NCI-H1105 treated with DMSO at 0.1 percent for 48 hours (cell line): ENCODE data around the gene NR3C2.
A peak's percentile ranks its signal among the peaks of the same experiment; 100 is the strongest.
"Not testable (repeated sequence)": the region's sequence is repeated elsewhere in the genome, so short reads cannot be mapped to it uniquely, and the experiment has no call there.

Experiments used
- DNase-seq: peaks from one replicate; lab custom pipeline; 2025; lab: John Stamatoyannopoulos, UW

NR3C2 gene

DNA sequence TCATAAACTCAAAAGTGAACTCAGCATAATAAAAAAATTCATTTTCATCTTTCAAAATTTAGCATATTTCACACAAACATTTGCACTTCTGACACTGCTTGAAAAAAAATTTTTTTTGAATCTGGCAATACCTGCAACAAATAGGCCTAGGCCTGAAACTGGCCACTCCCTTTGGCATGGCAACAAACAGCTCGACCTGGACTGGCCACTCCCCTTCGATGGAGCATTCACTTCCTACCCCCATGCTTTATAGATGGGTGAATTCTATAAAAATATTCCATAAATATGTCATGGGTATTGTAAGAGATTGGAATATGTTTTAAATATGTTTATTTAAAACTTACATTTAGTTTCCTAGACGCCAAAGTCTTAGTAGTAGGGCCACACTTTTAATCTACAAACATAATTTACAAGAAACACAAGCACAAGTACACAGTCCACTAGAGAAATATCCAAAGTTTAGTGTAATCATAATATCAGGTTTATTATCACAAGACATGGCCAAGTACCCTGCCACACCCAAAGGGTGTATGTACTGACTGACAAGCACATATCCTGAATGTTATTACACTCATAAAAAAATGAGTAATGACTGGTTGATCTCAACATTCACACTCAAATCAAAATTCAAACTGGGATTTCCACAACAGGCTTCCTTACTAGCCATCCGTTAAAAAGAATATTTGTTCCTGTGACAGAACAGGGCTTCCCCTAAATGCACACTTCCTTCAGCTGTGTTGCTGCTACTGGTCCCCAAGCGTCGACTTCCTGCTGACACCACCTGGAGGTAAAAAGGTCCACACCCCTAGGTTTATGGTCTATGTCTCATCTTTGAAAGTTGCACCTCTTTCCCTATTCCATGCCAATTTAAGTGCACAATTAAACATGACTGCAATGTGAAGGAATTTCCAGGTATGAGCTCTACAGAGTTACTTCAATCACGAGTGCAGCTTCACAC lies 271.5 kb downstream of the NR3C2 start:
- DNase-seq, result no peak

DNA sequence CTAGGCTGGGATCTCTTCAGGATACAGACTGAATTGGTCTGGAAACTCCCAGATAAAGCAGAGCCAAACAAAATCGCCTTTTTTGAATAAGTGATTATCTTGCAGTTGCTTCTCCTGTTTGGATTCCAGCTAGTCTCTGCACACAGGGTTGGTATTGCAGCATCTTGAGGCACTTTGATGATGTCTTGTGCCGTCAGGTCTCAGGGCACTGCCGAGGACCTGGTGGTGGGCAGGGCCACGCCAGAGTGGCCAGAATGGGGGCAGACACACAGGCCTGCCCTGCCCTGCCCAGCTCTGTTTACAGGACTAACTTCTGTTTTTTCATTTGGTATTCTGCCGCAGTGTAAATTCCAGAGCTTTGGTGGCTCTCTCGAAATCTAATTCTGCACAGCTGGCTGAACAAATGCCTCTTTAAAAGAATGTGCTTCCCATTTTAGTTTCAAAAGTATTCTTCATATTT lies 276.1 kb downstream of the NR3C2 start:
- DNase-seq, result no peak

DNA sequence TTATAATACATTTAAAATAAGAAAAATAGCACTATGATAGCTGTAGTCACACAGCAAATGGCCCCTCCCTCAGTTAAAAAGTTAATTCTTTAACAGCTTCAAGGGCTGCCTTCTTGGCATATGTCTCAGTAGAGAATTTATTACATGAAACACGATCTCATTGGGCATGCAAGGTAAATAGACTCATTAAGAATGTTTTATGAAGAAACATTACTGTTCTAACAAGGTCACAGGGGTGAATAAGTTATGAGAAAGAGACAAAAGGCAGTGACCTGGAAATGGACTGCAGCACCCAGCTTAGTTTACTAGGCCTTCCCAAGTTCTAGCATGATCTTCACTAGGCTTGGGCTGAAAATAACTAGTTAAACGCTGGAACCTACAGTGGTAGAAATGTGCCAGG lies 277.7 kb downstream of the NR3C2 start:
- DNase-seq, result no peak

DNA sequence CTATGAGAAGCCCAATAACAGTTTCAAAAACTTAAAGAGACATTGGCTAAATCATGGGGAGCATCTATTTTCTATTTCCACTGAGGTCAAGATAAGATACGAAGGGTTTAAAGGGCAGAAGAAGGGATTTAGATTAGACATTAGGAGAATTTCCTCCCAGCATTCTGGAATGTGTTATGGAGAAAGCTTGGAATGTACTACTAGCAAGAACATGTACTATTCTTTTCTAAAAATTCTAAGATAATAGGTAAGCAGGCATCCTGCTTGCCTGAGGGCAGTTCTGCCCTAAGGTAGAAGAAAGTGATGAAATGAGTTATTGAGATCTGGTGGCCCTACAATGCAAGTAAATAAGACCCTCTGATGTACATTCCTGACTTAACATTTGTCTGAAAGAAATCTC lies 279.2 kb downstream of the NR3C2 start:
- no peak for DNase-seq

DNA sequence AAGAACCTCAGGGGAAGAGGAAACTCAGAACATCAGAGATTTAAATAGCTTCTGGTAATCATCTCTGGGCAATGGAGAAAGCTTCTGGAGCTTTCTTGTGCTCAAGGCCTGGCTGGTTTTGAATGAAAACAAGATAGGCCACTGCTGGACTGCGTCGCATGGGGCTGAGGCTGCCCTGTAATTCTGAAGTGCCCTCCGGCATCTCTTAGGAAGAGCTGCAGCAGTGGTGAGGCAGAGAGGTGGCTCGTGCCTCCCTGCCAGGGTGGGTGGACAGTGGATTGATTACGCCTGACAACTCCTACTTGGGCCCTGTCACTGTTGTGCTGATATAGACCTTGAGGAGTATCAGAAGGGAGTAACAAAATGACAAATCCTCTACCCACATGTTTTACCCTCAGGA lies 279.7 kb downstream of the NR3C2 start:
- no peak for DNase-seq

DNA sequence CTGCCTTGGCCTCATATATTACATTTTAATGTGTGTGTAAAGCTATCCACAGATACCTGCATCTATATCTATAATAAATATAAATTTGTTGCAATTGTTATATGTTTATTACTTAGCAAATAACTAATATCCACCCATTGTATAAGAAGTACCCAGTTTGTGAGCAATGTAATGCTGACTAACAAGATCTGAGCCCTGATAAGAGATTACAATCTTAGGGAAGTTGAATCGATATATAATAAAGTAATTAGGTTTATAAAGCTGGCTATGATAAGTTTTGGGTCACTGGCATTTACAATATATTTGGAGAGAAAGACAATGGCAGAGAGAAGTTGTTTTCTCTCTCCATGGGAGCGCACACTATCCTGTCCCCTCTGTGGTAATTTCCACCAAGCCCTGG lies 280.6 kb downstream of the NR3C2 start:
- no peak for DNase-seq

DNA sequence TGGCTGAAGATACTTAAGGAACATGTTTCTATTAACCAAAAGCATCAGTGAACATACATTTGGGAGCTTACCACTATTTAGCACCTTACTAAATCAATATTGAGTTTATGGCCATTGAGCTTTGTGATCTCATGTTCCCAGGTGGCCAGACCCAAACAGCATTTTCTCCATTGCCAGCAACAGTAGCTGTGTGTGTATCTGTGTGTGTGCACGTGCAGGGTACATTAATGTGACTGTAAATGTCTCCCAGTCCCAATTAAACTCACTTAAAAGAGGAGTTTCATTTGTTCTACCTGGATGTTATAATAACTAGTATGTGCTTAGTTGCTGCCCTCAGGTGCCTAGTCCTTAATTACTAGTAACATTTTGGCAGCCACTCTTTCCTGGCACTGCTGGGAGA lies 282.4 kb downstream of the NR3C2 start:
- peak; percentile 6 for DNase-seq

DNA sequence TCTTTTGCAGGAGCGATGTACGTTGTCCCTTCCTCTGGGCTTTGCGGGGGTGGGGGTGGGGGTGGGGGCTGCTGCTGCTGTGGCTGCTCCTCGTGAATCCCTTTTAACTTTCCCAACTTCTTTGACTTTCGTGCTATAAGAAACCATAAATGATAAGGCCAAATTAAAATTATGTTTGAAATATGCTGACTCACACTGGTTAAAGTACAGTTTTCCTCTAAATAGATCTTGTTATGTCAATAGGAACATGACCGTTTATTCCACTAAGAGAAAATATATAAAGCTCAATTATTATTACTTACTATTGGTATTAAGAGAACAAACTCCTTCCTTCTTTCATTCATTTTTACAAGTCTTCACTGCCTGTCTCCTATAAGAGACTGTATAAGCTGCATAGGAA lies 287.4 kb downstream of the NR3C2 start:
- no peak for DNase-seq

DNA sequence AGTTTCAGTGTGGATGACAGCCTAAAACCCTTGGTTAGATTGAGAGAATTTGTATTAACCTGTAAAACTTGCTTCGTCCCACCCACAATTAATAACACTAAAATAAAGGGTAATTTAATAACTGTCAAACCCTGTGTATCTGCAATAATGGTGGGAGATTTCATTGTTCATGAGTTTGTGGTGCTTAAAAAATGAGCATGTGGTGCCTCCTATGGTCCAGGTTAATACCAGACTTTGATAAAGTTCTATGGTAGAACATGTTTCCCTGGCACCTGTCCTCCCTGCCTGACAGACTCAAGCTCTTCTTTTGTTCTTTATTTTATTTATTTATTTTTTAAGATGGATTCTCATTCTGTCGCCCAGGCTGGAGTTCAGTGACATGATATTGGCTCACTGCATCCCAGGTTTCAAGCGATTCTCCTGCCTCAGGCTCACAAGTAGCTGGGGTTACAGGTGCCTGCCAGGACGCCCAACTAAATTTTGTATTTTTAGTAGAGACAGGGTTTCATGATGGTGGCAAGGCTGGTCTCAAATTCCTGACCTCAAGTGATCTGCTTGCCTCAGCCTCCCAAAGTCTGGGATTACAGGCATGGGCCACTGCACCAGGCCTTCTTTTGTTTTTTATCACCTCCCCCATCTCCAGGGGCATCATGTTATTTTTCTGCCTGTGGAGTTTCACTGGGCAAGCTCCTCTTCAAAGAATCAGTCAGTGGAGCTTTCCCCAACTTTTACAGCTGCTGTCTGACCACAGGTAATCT lies 289.2 kb downstream of the NR3C2 start:
- DNase-seq, result no peak

DNA sequence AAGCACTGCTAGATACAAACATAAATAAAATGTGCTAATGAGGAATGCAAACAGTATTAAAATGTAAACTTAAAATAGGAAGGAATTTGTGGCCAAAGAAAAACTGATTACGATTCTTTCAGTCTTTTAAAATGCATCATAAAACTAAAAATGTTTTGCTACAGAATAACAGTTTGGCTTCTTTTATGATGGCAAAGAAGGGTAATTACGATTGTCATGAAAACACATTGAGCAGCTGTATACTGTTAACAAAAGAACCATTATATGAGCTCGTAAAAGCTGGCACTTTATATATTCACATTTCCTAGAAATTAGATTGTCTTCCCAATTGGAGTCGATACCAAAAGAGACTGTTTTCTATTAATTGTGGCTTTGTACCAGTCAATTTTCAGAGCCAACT lies 290.4 kb downstream of the NR3C2 start:
- peak; percentile 50 for DNase-seq

DNA sequence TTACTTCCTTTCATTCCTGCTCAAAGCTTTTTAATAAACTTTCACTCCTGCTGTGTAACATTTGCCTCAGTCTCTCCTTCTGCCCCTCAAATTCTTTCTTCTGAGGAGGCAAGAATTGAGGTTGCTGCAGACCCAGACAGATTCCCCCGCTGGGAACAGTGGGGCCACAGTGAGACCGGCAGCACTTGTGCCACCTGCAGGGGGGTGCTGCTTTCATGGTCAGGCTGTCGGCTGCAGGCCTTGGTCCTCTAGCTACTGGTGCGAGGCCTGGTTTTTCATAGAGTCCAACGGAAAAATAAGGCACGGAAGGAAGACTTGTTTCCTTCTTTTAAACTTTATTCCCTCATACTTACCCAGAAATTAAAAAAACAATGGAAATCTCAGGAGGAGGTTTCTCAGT lies 296.7 kb downstream of the NR3C2 start:
- no peak for DNase-seq

DNA sequence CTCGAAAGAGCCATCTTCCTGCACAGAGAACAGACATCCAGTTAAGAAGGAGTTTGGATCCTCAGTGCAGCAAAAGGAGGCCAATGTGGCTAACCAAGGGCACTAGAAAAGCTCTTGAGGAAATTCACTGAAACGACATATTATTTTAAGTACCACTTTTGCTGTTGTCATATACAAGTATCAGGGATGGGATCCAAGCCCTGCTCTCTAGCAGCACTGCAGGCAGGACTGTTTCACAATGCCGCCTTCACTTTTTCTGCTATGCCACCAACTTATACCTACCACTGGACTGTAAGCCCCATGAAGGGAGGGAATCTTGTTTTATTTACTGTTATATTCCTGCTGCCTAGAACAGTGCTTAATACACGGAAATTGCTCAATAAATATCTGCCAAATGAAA lies 299.0 kb downstream of the NR3C2 start:
- DNase-seq, result no peak

DNA sequence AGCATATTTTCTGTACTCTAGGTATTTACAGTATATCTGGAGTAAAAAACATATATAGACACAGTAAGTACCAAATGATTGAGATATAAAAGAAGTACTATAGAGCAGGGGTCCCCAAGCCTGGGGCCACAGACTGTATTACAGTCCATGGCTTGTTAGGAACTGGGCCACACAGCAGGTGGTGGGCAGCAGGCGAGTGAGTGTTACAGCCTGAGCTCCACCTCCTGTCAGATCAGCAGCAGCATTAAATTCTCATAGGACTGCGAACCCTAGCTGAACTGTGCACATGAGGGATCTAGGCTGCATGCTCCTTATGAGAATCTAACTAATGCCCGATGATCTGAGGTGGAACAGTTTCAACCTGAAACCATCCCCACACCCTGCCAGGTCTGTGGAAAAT lies 300.7 kb downstream of the NR3C2 start:
- no peak for DNase-seq

DNA sequence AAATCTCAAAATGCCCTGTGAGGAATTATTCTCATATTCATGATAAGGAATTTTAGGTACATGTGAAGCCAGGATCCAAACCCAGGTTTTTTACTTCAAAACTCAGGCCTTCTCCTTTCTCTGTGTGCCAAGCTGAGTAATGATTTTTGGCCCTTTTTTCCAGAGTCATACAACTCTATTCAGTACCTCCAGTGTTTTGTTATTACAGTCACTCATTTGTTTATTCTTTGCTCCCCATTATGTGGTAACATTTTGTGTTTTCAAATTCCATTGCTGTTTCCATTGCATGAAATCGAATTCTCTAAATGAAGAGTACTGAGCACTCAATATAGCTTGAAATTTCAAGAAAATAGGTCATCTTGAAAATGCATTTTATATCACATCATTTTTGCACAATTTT lies 315.4 kb downstream of the NR3C2 start:
- DNase-seq, result no peak

DNA sequence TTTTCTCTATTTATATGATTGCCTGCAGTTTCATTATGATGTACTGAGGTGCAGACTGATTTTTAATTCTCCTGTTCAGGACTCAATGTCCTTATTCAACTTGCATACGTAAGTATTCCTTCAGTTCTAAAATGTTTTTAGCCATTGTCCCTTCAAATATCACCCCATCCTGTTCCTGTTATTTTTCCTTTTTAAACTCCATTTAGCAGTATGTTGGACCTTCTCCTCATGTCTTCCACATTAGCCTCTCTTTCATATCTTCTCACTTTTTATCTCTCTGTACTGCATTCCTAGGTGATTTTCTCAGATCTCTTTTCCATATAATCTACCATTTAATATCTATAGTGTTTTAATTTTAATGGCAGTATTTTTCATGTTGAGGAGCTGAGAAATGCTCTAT lies 317.7 kb downstream of the NR3C2 start:
- DNase-seq, result no peak

DNA sequence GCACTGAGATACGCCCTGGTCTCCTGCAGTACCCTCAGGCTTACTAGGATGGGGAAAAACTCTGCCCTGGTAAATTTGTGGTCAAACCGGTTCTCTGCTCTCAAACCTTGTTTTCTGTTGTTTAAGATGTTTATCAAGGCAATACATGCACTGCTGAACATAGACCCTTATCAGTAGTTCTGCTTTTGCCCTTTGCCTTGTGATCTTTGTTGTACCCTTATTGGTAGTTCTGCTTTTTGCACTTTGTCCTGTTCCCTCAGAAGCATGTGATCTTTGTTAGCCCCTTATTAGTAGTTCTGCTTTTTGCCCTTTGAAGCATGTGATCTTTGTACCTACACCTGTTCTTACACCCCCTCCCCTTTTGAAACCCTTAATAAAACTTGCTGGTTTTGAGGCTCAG lies 319.1 kb downstream of the NR3C2 start:
- not testable (repeated sequence) for DNase-seq

DNA sequence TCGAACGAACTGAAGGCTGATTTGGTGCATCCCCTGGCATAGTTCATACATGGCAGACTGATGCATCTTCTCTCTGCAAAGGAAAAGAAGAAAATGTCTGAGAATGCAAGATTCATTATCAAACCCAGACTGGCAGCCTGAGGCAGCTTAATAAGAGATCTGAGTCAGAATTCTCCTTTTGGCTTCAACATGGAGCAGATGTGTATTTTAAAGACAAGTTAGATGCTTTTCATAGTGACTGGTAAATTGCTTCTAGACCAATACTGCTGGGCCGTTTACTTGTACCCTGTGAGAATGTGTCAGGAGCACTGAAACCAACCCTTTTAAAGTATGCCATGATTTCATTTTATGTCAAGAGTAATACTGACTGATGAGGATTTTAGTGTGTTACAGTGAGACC lies 322.0 kb downstream of the NR3C2 start:
- DNase-seq, result no peak

DNA sequence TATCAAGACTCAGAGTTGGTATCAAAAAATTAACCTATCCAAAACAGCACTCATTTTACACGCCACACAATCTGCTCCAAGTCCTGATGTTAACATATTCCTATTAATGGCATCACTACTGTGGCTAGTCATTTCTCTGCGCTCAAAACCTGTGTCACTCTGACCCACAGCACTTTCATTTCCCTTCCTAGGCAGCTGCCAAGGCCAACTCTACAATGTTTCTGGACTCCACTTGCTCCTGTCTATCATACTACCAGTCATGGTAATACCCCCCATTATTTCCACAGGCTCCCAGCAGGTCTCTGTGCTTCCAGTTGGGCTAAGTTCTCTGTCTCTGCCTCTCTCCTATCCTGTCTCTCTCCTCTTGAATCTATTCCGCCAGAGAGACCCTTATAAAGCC lies 323.6 kb downstream of the NR3C2 start:
- DNase-seq, result no peak

DNA sequence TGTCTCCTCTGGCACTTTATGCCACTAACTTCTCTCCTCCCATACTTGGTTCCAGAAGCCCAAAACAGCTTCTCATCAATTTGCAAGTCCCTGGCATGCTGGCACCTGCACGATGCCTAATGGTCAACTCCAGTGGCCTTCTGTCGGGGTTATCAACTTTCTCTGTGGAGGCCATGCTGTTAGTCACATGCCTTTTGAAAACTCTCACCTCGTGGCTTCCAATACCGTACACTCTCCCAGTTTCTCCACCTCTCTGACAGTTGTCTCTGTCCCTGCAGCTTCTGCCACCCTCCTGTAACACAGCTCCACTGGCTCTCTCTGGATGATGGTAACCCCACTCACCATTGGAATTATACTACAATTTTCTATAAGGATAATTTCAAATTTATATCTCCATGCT lies 324.0 kb downstream of the NR3C2 start:
- no peak for DNase-seq

DNA sequence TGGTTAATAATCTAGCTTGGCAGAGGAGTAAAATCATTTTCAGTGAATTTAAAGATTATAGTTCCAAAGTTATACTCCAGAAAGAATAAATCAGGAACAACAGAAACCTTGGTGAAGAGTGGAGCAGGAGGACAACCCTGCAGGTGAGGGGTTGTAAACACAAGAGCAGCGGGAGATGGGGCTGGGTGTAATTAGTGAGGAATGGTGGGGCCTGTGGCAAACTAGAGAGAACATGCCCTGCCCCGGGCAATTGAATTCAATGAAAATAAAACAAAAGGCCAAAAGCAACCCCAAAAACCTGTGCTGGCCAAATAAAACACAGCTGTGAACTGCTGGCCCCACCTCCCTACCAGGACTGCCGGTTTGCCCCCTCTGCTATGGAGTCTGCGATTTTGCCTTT lies 325.2 kb downstream of the NR3C2 start:
- no peak for DNase-seq

DNA sequence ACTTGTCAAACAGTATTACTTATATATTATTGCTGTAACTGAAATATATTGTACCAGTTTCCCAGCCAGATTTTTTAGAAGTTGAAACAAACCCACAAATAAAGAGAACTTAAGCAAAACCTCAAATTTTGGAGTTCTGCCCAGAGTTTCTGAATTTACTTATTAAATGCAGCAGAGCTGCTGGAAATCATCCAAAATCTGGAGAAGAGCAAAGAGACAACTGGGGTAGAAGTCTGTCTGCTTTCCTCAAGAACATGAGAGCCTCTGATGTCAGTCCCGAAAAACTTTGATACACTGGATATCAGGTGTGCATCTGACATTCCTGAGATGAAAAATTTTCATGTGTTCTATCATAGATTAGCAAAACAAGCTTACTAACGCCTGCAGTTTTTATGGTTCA lies 325.9 kb downstream of the NR3C2 start:
- DNase-seq, result peak; percentile 38

DNA sequence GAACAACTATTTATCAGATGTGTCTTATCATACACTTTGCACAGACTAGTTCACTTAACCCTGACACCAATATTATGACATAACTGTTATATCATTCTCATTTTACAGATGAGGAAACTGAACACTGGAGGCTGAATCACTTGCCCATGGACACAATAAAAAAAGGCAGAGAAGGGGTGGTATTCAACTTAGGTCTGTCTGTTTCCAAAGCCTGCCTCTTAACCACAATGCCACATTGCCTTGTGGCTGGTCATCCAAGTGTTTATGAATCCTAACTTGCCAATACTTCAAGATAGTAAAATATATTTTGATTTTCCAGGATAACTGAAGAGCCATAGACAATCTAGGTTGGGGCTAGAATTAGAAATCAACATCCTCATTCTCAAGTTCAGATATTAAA lies 327.8 kb downstream of the NR3C2 start:
- no peak for DNase-seq

DNA sequence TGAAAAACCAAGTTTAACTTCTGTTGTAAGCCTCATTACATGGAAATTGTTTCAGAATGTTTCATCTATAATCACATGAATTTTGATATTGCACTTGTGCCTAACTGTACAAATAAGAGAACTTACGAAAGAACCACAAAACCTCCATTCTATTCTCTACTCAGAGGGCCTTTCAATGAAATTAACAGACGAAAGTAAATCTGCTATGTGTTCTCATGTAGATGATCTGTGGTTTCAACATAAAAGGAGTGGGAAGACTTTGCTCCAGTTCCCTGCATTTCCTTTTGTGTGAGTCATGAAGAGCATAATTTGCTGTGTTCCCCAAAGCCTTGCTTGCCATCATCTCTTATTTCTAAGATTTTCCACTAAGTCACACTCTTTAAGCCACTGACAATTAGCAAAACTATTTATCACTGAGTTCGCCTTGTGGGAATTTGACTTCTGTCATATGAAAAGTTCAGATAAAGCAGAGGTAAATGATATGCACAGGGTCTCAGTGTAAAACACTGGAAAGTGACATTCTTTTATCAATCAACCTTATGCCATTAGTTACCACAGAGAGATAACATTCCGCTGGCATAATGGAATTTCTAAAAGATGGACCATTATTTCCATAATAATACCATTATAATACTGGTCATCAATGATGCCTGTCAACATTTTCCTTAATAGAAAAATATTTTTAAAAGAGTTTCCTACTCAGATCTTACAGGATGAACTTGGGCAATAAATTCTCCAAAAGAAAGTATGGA lies 329.8 kb downstream of the NR3C2 start:
- DNase-seq, result no peak
